ENCODE results near the gene SLC7A5. TPM values are rescaled to one million over a fixed set of nuclear protein-coding genes. Genes with fewer than 3 reads are reported as not detected.
A peak's percentile ranks its signal among the peaks of the same experiment; 100 is the strongest.
"Not testable (repeated sequence)": the region's sequence is repeated elsewhere in the genome, so short reads cannot be mapped to it uniquely, and the experiment has no call there.

The SLC7A5 gene
- total RNA-seq, result 100 to 1,000 TPM; 114 to 220 TPM

GRCh38 chr16:87869061-87869878 is at the start of gene SLC7A5:
Gene SLC7A5, minus strand, starts transcription at chr16:87869507. Its CDS starts 85 bp downstream, at chr16:87869422.
- peak; percentile 65 for ATAC-seq
- H3K27ac Mint-ChIP-seq, result peak within 1 kb of the TSS; percentile 95
- not testable (repeated sequence) for H3K9me3 Mint-ChIP-seq (ENCODE audit: low read depth); H3K27me3 Mint-ChIP-seq
- CTCF ChIA-PET, result interaction anchor here (0.9 to 13.2 kb wide), 8 partner anchors 10 to 104 kb away, joined by 3 to 451 read pairs (median 6); partner anchors contain the start of gene KLHDC4
- peaks cover 34% of the 10 kb centered on the region for H3K36me3 Mint-ChIP-seq
- DNase-seq, result peak; percentile 91
- H3K4me1 Mint-ChIP-seq, result peaks cover 60% of the 10 kb centered on the region
- peak within 1 kb of the TSS; percentile 92 for H3K4me3 Mint-ChIP-seq

DNA sequence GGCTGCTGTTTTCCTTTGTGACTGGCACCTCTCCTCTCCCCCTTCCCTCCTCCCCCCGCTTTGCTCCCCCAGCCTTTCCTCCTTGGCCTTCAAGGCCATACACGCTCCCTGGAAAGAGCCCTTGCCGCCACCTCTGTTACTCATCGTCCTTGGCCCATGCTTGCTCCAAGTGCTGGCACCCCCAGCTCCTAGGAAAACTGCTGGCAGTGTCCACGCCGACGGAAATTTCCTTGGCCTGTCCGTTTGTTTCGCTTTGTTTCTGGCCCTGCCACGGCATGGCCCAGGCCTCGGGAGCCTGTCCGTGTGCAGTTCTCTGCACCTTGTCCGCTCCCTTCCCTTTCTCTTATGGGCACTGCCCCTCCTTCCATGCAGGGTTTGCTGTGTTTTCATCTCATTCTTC is 49.0 kb upstream of the SLC7A5 start:
- no peak for ATAC-seq
- peaks cover 18% of the 10 kb centered on the region for H3K27me3 Mint-ChIP-seq

DNA sequence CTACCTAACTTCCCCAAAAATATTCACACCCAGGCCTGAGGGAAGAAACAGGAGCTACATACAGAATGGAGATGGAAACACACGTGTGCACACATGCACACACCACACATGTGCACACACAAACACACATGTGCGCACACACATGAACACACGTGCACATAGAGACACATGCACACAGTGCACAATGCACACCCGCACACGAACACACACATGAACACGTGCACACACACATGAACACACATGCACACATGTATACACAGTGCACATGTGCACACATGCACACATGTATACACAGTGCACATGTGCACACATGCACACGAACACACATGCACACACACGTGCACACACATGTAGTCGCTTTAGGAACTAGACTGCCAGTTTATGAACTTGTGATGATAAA is 48.2 kb upstream of the SLC7A5 start:
- no peak overlapping the region for H3K27ac Mint-ChIP-seq
- CTCF ChIA-PET, result interaction anchor here (1.4 kb wide), 1 partner anchor 138 kb away, joined by 3 read pairs; no protein-coding TSS in a partner anchor
- ATAC-seq, result no peak

More for the DNA sequence above, 49.0 kb upstream of the SLC7A5 start:
- CTCF ChIA-PET, result interaction anchor here (1.4 kb wide), 1 partner anchor 139 kb away, joined by 3 read pairs; no protein-coding TSS in a partner anchor
- DNase-seq, result no peak
- Mint-ChIP-seq H3K36me3 (no peaks in the 10 kb centered on the region), H3K4me3 (no peak overlapping the region), H3K9me3 (ENCODE audit: low read depth) (no peaks in the 10 kb centered on the region), H3K4me1 (no peaks in the 10 kb centered on the region), H3K27ac (no peak overlapping the region)

DNA sequence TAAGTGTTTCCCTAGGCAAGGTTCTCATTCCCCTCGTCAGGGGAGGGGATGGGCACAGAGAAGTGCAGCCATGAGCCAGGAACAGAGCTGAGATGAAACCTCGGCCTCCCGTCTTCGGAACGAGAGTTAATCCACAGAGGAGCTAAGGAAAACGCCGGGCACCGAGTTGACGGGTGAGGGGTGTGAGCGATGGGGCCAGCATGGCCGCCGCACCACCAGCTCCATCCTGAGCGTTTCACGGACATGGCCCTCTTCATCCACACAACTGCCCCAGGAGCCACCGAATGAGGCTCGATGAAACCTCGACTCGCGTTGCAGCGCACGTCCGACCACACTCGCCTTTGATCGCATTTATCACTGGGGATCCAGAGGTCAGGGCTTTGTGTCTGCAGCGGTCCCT is 45.5 kb upstream of the SLC7A5 start:
- CTCF ChIA-PET, result interaction anchor here (1.1 to 1.9 kb wide), 2 partner anchors 43 to 136 kb away, joined by 5 to 8 read pairs; no protein-coding TSS in a partner anchor
- Mint-ChIP-seq H3K27ac (no peak overlapping the region), H3K4me1 (peaks cover 4% of the 10 kb centered on the region), H3K36me3 (no peaks in the 10 kb centered on the region), H3K4me3 (no peak overlapping the region), H3K27me3 (peaks cover 20% of the 10 kb centered on the region), H3K9me3 (ENCODE audit: low read depth) (no peaks in the 10 kb centered on the region)
- no peak for DNase-seq
- no peak for ATAC-seq

More for the DNA sequence above, 48.2 kb upstream of the SLC7A5 start:
- Mint-ChIP-seq H3K27me3 (peaks cover 17% of the 10 kb centered on the region), H3K4me1 (peaks cover 2% of the 10 kb centered on the region), H3K36me3 (no peaks in the 10 kb centered on the region), H3K9me3 (ENCODE audit: low read depth) (no peaks in the 10 kb centered on the region), H3K4me3 (no peak overlapping the region)
- DNase-seq, result no peak

DNA sequence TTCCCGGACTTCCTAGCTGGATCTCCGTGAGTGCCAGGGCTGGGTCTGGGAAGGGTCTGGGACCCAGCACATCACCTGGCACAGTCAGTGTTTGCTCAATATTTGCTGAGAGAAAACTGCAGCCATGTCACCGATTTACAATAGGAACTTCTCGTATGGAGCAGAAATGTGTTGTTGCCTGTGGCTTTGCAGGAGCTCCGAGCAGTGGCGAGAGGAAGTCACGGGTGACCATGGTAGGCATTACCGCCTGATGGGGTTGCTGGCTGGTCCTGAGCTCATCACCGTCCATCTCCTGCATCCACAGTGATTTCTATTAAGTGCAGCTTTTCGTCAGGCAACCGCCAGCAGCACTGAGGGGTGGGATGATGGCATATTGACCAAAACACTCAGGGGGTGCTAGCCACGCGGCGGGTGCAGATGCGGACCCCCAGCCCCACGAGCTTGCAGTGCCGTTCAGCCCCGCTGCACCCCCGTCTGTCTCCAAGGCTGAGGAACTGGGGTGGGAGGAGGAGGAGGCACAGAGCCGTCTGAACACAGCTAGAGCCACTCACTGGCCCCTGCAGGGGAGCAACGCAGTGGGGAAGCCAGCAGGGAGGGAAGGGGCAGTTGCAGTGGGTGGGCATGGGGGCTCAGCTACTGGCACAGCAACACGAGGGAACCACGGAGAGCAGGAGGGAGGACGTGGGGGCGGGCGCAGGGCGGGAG is 44.9 kb upstream of the SLC7A5 start:
- not testable (repeated sequence) for H3K36me3 Mint-ChIP-seq; DNase-seq; H3K4me1 Mint-ChIP-seq; H3K4me3 Mint-ChIP-seq; H3K9me3 Mint-ChIP-seq (ENCODE audit: low read depth); ATAC-seq; H3K27ac Mint-ChIP-seq
- CTCF ChIA-PET, result interaction anchor here (1.7 to 1.9 kb wide), 2 partner anchors 43 to 135 kb away, joined by 5 to 8 read pairs; no protein-coding TSS in a partner anchor
- peaks cover 20% of the 10 kb centered on the region for H3K27me3 Mint-ChIP-seq

GRCh38 chr16:87912691-87913090 is 43.4 kb upstream of the SLC7A5 start:
- H3K4me1 Mint-ChIP-seq, result peaks cover 17% of the 10 kb centered on the region
- DNase-seq, result not testable (repeated sequence)

GRCh38 chr16:87911106-87911763 is 41.9 kb upstream of the SLC7A5 start:
- not testable (repeated sequence) for DNase-seq; ATAC-seq; H3K4me3 Mint-ChIP-seq; H3K27ac Mint-ChIP-seq; H3K9me3 Mint-ChIP-seq (ENCODE audit: low read depth); H3K36me3 Mint-ChIP-seq
- CTCF ChIA-PET, result interaction anchor here (1.0 to 6.1 kb wide), 6 partner anchors 15 to 132 kb away, joined by 3 to 54 read pairs (median 6); no protein-coding TSS in a partner anchor
- H3K4me1 Mint-ChIP-seq, result peaks cover 25% of the 10 kb centered on the region
- peaks cover 16% of the 10 kb centered on the region for H3K27me3 Mint-ChIP-seq

More at GRCh38 chr16:87912691-87913090, 43.4 kb upstream of the SLC7A5 start:
- peaks cover 16% of the 10 kb centered on the region for H3K27me3 Mint-ChIP-seq
- not testable (repeated sequence) for H3K9me3 Mint-ChIP-seq (ENCODE audit: low read depth); H3K4me3 Mint-ChIP-seq; H3K27ac Mint-ChIP-seq; H3K36me3 Mint-ChIP-seq; ATAC-seq
- CTCF ChIA-PET, result interaction anchor here (1.7 kb wide), 1 partner anchor 133 kb away, joined by 5 read pairs; no protein-coding TSS in a partner anchor

GRCh38 chr16:87909203-87909935 is 40.1 kb upstream of the SLC7A5 start:
- DNase-seq, result peak; percentile 86
- H3K4me3 Mint-ChIP-seq; H3K9me3 Mint-ChIP-seq (ENCODE audit: low read depth); H3K36me3 Mint-ChIP-seq: not testable (repeated sequence)
- peaks cover 29% of the 10 kb centered on the region for H3K4me1 Mint-ChIP-seq
- CTCF ChIA-PET, result interaction anchor here (0.9 to 6.1 kb wide), 15 partner anchors 9 to 528 kb away, joined by 3 to 54 read pairs (median 5); partner anchors contain the start of gene KLHDC4
- H3K27me3 Mint-ChIP-seq, result peaks cover 13% of the 10 kb centered on the region
- peak; percentile 90 for ATAC-seq
- peak overlapping the region; percentile 73 for H3K27ac Mint-ChIP-seq

DNA sequence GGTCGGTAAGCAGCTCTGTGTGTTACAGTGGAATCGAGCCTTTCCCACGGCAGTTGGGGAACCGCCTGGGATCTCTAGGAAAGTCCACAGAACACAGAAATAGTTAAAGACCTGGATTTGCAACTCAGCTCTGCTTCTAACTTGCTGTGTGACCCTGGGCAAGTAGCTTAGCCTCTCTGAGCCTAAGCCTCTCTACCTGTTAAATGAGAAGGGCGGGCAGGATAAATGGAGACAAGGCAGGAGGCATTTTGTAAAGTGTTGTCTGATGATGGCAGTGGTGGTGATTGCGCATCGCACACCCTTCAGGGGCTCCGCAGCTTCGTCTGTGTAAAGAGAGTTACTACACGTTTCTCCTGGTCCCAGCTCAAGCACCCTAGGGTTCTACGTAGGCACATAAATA is 38.8 kb upstream of the SLC7A5 start:
- not testable (repeated sequence) for H3K9me3 Mint-ChIP-seq (ENCODE audit: low read depth); DNase-seq; ATAC-seq; H3K36me3 Mint-ChIP-seq; H3K4me3 Mint-ChIP-seq; H3K27me3 Mint-ChIP-seq; H3K27ac Mint-ChIP-seq
- CTCF ChIA-PET, result interaction anchor here (0.8 to 6.1 kb wide), 12 partner anchors 10 to 131 kb away, joined by 3 to 54 read pairs (median 7); no protein-coding TSS in a partner anchor
- peaks cover 36% of the 10 kb centered on the region for H3K4me1 Mint-ChIP-seq

DNA sequence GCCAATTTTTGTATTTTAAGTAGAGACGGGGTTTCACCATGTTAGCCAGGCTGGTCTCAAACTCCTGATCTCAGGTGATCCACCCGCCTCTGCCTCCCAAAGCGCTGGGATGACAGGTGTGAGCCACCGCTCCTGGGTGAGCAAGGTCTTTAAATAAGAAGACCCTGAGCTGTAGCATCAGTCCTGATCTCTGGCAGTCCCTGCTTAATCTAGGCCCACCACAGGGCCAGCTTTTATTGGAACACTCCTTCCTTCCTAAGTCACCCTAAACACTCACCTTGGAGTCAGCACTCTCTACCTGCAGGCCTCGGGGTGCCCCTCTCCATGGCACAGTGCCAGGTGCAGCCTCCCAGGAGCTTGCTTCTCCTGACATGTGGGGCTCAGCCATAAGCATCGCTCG is 36.2 kb upstream of the SLC7A5 start:
- H3K9me3 Mint-ChIP-seq (ENCODE audit: low read depth); DNase-seq; H3K27me3 Mint-ChIP-seq; H3K36me3 Mint-ChIP-seq; H3K27ac Mint-ChIP-seq; H3K4me3 Mint-ChIP-seq; ATAC-seq: not testable (repeated sequence)
- peaks cover 38% of the 10 kb centered on the region for H3K4me1 Mint-ChIP-seq
- CTCF ChIA-PET, result interaction anchor here (0.6 to 6.1 kb wide), 8 partner anchors 10 to 654 kb away, joined by 3 to 54 read pairs (median 4); no protein-coding TSS in a partner anchor

DNA sequence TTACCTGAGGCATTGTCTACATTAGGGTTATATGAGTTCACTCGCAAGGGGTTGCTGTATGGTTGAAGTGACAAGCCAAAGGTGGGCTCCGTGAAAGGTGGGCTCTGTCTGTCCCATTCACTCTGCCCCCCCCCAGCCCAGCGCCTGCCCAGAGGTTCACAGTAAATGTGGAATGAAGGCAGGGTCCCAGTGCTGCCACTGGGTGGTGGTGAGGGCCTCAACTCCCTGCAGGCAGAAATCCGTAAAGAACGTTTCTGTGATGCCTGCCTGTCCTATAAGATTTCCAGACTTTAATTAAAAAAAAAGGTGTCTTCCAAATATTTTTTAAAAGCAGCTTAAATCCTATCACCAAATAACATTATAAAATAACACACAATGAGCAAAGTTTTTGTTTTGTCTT is 35.7 kb upstream of the SLC7A5 start:
- H3K9me3 Mint-ChIP-seq (ENCODE audit: low read depth); ATAC-seq; H3K36me3 Mint-ChIP-seq; DNase-seq; H3K27ac Mint-ChIP-seq; H3K4me3 Mint-ChIP-seq; H3K27me3 Mint-ChIP-seq: not testable (repeated sequence)
- peaks cover 38% of the 10 kb centered on the region for H3K4me1 Mint-ChIP-seq
- CTCF ChIA-PET, result interaction anchor here (1.0 to 6.1 kb wide), 4 partner anchors 30 to 125 kb away, joined by 3 to 54 read pairs (median 13); no protein-coding TSS in a partner anchor

DNA sequence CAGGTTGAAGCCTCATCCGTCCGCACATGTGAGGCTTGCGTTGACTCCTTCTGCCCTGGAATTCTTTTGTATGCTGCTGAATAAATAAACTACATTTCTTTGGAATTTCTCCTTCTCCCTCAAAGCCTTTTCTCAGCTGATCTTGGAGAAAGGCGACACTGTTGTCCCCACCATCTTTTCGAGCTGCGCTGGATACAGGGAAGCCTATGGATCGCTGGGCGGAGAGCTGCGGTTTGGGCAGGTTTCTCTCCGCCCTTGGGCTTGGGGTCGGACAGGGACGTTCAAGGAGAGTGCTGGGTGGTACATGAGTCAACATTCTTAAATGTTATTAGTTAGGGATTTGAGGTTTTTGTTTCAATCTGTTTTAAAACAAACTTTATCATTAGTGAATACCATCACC is 31.2 kb upstream of the SLC7A5 start:
- ATAC-seq; H3K9me3 Mint-ChIP-seq (ENCODE audit: low read depth); H3K36me3 Mint-ChIP-seq; H3K27me3 Mint-ChIP-seq; H3K4me3 Mint-ChIP-seq; DNase-seq; H3K27ac Mint-ChIP-seq: not testable (repeated sequence)
- peaks cover 47% of the 10 kb centered on the region for H3K4me1 Mint-ChIP-seq
- CTCF ChIA-PET, result interaction anchor here (1.7 to 7.3 kb wide), 4 partner anchors 9 to 120 kb away, joined by 5 to 74 read pairs (median 7); no protein-coding TSS in a partner anchor

Data from activated CD8-positive, alpha-beta memory T cell treated with anti-CD3 and anti-CD28 coated beads, Interleukin-2, amount 10 ng/mL, durations not matched to agents 7 days and 5 days (primary cell).